ENCODE results near the gene NR2E3.

The NR2E3 gene

DNA sequence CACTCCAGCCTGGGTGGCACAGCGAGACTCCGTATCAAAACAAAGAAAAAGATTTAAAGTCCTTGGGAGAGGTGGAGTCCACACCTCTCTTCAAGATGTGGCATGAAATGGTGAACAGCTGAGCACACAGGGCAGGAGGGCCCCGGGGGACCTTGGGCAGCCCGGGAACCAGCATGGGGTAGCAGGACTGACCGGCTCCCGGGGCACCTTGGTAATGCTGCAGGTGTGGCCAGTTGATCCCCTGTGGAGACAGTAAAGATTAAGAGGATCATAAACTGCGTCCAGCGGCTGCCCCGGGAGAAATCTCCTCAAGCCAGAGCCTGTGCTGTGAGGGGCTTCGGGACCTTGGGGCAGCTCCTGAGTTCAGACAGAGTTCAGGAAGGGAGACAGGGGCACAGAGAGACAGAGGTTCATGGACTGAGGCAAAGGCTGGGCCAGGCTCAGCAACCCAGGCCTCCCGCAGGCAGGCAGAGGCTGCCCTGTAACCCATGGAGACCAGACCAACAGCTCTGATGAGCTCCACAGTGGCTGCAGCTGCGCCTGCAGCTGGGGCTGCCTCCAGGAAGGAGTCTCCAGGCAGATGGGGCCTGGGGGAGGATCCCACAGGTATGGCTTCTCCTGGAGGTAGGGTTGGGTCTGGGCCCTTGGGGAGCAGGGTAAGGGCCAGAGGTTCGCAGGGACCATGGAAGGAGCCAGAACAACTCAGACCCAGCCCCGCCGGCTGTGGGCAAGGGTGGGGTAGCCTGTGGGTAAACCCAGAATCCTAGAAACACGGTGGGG lies at the start of gene NR2E3:
Gene NR2E3 (plus strand): TSS at position 299 of the 780 bp plus-strand sequence. CDS start 190 bp downstream, at position 489.
- Histone ChIP-seq H3K9ac (ENCODE audit: low read length in 2 of 2) (no peak within 1 kb of the TSS), H3K36me3 (ENCODE audit: control insufficient read depth in 2 of 2, insufficient read depth in 2 of 2, low read length in 2 of 2) (no peaks in the 10 kb centered on the region), H3K9me3 (ENCODE audit: control insufficient read depth in 2 of 2, low read length in 2 of 2) (no peaks in the 10 kb centered on the region), H3K4me1 (ENCODE audit: control insufficient read depth, insufficient read depth, low read length) (no peaks in the 10 kb centered on the region), H3K27ac (ENCODE audit: low read length) (no peak within 1 kb of the TSS), H3K27me3 (ENCODE audit: control insufficient read depth in 1 of 2, insufficient read depth in 2 of 2, low read length in 2 of 2) (no peaks in the 10 kb centered on the region), H3K4me3 (ENCODE audit: low read length in 2 of 2) (no peak within 1 kb of the TSS)

DNA sequence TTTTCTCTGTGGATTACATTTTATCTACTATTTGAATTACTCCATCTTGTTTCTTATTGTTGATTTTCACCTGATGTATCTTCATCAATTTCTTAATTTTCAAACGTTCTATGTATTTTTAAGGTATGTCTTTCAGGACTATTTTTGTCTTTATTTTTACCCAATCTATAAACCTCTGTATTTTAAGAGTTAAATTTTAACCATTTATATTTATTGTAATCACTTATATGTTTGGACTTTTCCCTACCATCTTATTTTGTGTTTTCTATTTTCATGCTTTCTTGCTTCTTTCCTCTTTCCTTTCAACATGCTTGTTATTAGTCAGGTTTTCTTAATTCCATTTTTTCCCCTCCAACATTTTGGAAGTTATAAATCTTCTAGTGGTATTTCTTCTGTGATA lies 49.5 kb upstream of the NR2E3 start:
- H3K4me3 ChIP-seq (ENCODE audit: low read length in 2 of 2): no peak overlapping the region
- H3K27me3 ChIP-seq (ENCODE audit: control insufficient read depth in 1 of 2, insufficient read depth in 2 of 2, low read length in 2 of 2): no peaks in the 10 kb centered on the region
- peaks cover 4 to 11% of the 10 kb centered on the region in 2 donors for H3K9me3 ChIP-seq (ENCODE audit: control insufficient read depth in 2 of 2, low read length in 2 of 2)
- H3K4me1 ChIP-seq (ENCODE audit: control insufficient read depth, insufficient read depth, low read length): no peaks in the 10 kb centered on the region
- peaks cover 0 to 4% of the 10 kb centered on the region in 2 donors for H3K36me3 ChIP-seq (ENCODE audit: control insufficient read depth in 2 of 2, insufficient read depth in 2 of 2, low read length in 2 of 2)
- no peak overlapping the region for H3K9ac ChIP-seq (ENCODE audit: low read length in 2 of 2)
- H3K27ac ChIP-seq (ENCODE audit: low read length): no peak overlapping the region

DNA sequence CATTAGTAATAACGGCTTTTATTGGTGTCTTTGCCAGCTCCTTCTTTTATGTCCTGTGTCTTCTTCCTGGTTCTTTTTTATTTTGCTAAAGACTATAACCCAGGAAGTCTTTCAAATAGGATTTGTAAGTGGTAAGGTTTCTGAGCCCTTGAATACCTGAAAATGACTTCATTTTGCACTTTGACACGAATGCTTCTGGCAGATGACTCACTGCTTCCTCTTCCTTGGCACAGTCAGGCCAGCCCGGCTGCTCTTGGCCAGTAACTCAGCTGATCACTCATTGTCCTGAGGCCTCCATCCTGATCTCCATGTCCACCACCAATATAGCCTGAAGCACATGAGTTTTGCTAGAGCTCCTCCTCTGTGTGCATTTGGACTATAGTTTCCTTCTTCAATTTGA lies 48.7 kb upstream of the NR2E3 start:
- Histone ChIP-seq H3K4me3 (ENCODE audit: low read length in 2 of 2) (no peak overlapping the region), H3K4me1 (ENCODE audit: control insufficient read depth, insufficient read depth, low read length) (no peaks in the 10 kb centered on the region), H3K27ac (ENCODE audit: low read length) (no peak overlapping the region), H3K27me3 (ENCODE audit: control insufficient read depth in 1 of 2, insufficient read depth in 2 of 2, low read length in 2 of 2) (no peaks in the 10 kb centered on the region), H3K9ac (ENCODE audit: low read length in 2 of 2) (no peak overlapping the region), H3K36me3 (ENCODE audit: control insufficient read depth in 2 of 2, insufficient read depth in 2 of 2, low read length in 2 of 2) (peaks cover 0 to 4% of the 10 kb centered on the region in 2 donors), H3K9me3 (ENCODE audit: control insufficient read depth in 2 of 2, low read length in 2 of 2) (peaks cover 4 to 11% of the 10 kb centered on the region in 2 donors)

DNA sequence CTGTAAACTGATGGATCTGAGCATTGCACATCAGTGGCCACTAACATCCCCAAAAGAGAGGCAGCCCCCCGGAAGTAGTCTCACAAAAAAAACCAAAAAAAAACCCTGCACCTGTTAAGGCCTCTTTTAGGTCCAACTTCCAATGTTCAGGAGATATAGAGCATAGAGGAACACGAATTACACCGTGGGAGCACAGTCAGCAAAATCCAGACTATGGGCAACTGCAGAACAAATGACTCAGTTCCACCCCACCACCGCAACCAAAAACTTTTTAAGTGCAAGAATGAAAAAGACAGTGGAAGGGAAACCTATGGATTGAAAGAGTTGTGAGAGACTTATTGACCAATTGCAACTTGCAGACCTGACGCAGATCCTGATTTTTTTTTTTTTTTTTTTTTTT lies 42.2 kb upstream of the NR2E3 start:
- Histone ChIP-seq H3K27me3 (ENCODE audit: control insufficient read depth in 1 of 2, insufficient read depth in 2 of 2, low read length in 2 of 2) (no peaks in the 10 kb centered on the region), H3K4me3 (ENCODE audit: low read length in 2 of 2) (no peak overlapping the region), H3K4me1 (ENCODE audit: control insufficient read depth, insufficient read depth, low read length) (no peaks in the 10 kb centered on the region), H3K27ac (ENCODE audit: low read length) (no peak overlapping the region), H3K36me3 (ENCODE audit: control insufficient read depth in 2 of 2, insufficient read depth in 2 of 2, low read length in 2 of 2) (peaks cover 0 to 7% of the 10 kb centered on the region in 2 donors), H3K9me3 (ENCODE audit: control insufficient read depth in 2 of 2, low read length in 2 of 2) (no peaks in the 10 kb centered on the region), H3K9ac (ENCODE audit: low read length in 2 of 2) (no peak overlapping the region)

DNA sequence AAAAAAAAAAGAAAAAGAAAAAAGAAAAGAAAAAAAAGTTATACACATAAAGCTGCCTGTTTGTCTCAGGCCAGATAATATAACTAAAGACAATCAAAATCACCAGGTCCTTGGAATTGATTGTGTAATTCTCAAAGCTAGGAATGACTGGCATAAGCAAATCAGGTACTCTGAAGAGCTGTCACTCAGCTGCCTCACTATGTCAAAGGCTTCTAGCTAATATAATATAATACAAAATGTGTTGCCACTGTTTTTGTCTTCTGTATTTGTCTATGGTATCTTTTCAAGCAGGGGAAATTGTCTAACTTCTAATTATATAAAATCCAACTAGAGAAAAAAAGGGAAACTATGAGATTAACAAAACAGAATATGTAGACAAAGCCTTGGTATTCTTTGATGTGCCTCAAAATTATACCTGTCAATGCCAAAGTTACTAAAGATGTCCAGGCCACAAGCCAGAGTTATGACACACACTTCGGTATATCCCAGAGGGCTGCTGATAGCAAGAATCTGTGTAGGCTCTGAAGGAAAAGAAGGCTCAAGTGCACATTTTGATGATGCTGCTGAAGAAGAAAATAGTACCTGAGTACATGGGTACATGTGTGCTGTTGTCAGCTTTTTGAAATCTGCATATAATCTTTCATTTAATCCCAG lies 37.0 kb upstream of the NR2E3 start:
- no peaks in the 10 kb centered on the region for H3K27me3 ChIP-seq (ENCODE audit: control insufficient read depth in 1 of 2, insufficient read depth in 2 of 2, low read length in 2 of 2)
- H3K36me3 ChIP-seq (ENCODE audit: control insufficient read depth in 2 of 2, insufficient read depth in 2 of 2, low read length in 2 of 2): peaks cover 0 to 3% of the 10 kb centered on the region in 2 donors
- H3K9me3 ChIP-seq (ENCODE audit: control insufficient read depth in 2 of 2, low read length in 2 of 2): no peaks in the 10 kb centered on the region
- no peaks in the 10 kb centered on the region for H3K4me1 ChIP-seq (ENCODE audit: control insufficient read depth, insufficient read depth, low read length)
- H3K27ac ChIP-seq (ENCODE audit: low read length): no peak overlapping the region
- H3K4me3 ChIP-seq (ENCODE audit: low read length in 2 of 2): no peak overlapping the region
- H3K9ac ChIP-seq (ENCODE audit: low read length in 2 of 2): no peak overlapping the region

DNA sequence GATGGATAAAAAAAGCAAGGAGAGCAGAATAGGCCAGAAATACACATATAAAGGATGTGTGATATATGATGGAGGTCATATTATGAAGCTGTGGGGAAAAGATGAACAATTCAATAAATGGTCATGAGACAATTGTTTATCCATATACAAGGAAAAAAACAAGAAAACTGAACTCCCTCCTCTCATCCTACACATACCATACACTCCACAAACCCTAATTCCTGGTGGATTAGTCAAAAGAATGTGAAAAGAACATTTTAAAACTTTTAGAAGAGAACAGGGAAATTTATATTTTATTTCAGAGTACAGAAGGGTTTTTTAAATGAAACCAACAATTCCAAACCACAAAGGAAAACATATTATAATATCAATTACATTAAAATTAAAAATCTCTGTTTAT lies 34.5 kb upstream of the NR2E3 start:
- Histone ChIP-seq H3K9ac (ENCODE audit: low read length in 2 of 2) (no peak overlapping the region), H3K9me3 (ENCODE audit: control insufficient read depth in 2 of 2, low read length in 2 of 2) (no peaks in the 10 kb centered on the region), H3K4me1 (ENCODE audit: control insufficient read depth, insufficient read depth, low read length) (no peaks in the 10 kb centered on the region), H3K4me3 (ENCODE audit: low read length in 2 of 2) (no peak overlapping the region), H3K36me3 (ENCODE audit: control insufficient read depth in 2 of 2, insufficient read depth in 2 of 2, low read length in 2 of 2) (peaks cover 0 to 3% of the 10 kb centered on the region in 2 donors), H3K27ac (ENCODE audit: low read length) (no peak overlapping the region), H3K27me3 (ENCODE audit: control insufficient read depth in 1 of 2, insufficient read depth in 2 of 2, low read length in 2 of 2) (no peaks in the 10 kb centered on the region)

DNA sequence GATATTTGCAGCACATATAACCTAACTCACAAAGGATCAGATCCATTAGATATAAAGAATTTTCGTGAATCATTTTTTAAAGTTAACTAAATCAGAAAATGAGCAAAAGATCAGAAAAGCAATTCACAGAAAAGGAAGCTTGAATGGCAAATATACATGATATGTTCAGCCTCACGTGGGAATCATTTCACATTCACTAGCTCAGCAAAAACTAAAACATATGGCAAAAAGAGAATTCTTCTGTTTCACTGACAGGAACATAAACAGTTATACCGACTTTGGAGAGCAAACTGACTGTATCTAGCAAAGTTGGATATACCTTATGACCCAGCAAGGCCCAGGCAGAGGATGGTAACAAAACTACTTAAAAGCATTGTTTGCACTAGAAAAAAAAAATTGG lies 34.0 kb upstream of the NR2E3 start:
- Histone ChIP-seq H3K9ac (ENCODE audit: low read length in 2 of 2) (no peak overlapping the region), H3K4me1 (ENCODE audit: control insufficient read depth, insufficient read depth, low read length) (no peaks in the 10 kb centered on the region), H3K9me3 (ENCODE audit: control insufficient read depth in 2 of 2, low read length in 2 of 2) (no peaks in the 10 kb centered on the region), H3K27ac (ENCODE audit: low read length) (no peak overlapping the region), H3K4me3 (ENCODE audit: low read length in 2 of 2) (no peak overlapping the region), H3K36me3 (ENCODE audit: control insufficient read depth in 2 of 2, insufficient read depth in 2 of 2, low read length in 2 of 2) (peaks cover 0 to 3% of the 10 kb centered on the region in 2 donors), H3K27me3 (ENCODE audit: control insufficient read depth in 1 of 2, insufficient read depth in 2 of 2, low read length in 2 of 2) (no peaks in the 10 kb centered on the region)

DNA sequence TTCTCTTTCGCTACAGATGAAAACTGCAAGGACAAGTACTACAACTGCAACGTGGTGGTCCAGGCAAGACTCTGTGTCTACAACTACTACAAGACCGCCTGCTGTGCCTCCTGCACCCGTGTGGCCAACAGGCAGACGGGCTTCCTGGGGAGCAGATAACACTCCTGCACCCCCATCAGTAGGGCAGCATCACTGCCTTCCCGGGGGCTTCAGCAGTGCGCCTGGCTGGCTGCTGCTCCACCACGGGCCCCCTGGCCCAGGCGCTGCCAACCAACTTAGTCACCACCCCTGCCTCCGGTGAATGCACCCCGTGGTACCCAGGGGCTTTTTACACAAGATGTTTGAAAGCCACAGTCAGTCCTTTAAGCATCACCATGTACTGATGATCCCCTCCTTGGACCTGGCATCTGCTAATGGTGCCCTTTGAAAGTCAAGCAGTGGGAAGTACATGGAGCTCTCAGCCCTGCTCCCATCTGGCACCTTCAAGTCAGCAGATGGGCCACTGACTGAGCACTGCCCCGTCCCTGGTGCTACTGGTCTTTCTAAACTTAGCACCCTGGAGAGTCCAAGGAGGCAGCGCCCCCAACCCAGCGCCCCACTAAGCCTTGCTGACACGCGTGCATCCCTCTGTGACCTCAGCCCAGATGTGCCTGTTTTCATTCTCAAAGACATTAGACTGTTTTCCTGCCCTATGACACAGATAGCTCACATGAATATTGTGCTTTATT lies 33.0 kb upstream of the NR2E3 start:
- Histone ChIP-seq H3K9me3 (ENCODE audit: control insufficient read depth in 2 of 2, low read length in 2 of 2) (no peaks in the 10 kb centered on the region), H3K4me3 (ENCODE audit: low read length in 2 of 2) (no peak overlapping the region), H3K9ac (ENCODE audit: low read length in 2 of 2) (no peak overlapping the region), H3K36me3 (ENCODE audit: control insufficient read depth in 2 of 2, insufficient read depth in 2 of 2, low read length in 2 of 2) (no peaks in the 10 kb centered on the region), H3K27me3 (ENCODE audit: control insufficient read depth in 1 of 2, insufficient read depth in 2 of 2, low read length in 2 of 2) (no peaks in the 10 kb centered on the region), H3K4me1 (ENCODE audit: control insufficient read depth, insufficient read depth, low read length) (no peaks in the 10 kb centered on the region), H3K27ac (ENCODE audit: low read length) (no peak overlapping the region)

DNA sequence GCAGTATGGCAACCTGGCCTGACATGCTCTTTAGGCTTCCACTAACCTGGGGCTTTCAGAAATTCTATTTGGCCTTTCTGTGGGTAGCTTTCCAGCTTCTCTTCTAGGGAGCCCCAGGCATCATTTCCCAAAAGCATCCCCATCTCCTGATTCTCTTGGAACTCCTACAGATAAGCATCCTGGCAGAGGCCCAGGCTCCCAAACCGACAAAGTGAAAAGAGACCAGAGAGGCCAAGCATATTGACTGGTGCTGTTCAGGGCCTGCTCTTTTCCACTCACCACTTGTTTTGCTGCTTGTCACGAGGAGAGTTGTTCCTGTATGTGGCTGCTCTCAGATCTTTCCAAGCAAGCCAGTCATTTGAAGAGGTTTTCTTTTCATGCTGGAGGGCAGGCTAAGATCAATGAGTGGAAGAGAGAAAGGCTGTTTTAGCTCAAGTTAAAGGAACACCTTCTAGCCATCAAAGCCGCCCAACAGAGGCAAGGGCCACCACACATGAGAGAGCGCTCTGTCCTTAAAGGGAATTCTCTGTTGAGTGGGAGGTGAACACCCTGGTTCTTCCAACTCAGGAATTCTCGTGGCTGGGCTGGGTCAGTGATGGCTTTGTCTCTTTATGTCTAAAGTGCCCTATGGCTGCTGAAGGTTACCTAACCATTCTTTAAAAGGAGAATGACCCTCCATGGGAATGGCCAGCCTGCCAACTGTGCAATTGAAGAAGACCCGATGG lies 31.1 kb upstream of the NR2E3 start:
- H3K27me3 ChIP-seq (ENCODE audit: control insufficient read depth in 1 of 2, insufficient read depth in 2 of 2, low read length in 2 of 2): no peaks in the 10 kb centered on the region
- H3K4me1 ChIP-seq (ENCODE audit: control insufficient read depth, insufficient read depth, low read length): no peaks in the 10 kb centered on the region
- H3K36me3 ChIP-seq (ENCODE audit: control insufficient read depth in 2 of 2, insufficient read depth in 2 of 2, low read length in 2 of 2): no peaks in the 10 kb centered on the region
- no peaks in the 10 kb centered on the region for H3K9me3 ChIP-seq (ENCODE audit: control insufficient read depth in 2 of 2, low read length in 2 of 2)
- H3K4me3 ChIP-seq (ENCODE audit: low read length in 2 of 2): no peak overlapping the region
- no peak overlapping the region for H3K9ac ChIP-seq (ENCODE audit: low read length in 2 of 2)
- no peak overlapping the region for H3K27ac ChIP-seq (ENCODE audit: low read length)

DNA sequence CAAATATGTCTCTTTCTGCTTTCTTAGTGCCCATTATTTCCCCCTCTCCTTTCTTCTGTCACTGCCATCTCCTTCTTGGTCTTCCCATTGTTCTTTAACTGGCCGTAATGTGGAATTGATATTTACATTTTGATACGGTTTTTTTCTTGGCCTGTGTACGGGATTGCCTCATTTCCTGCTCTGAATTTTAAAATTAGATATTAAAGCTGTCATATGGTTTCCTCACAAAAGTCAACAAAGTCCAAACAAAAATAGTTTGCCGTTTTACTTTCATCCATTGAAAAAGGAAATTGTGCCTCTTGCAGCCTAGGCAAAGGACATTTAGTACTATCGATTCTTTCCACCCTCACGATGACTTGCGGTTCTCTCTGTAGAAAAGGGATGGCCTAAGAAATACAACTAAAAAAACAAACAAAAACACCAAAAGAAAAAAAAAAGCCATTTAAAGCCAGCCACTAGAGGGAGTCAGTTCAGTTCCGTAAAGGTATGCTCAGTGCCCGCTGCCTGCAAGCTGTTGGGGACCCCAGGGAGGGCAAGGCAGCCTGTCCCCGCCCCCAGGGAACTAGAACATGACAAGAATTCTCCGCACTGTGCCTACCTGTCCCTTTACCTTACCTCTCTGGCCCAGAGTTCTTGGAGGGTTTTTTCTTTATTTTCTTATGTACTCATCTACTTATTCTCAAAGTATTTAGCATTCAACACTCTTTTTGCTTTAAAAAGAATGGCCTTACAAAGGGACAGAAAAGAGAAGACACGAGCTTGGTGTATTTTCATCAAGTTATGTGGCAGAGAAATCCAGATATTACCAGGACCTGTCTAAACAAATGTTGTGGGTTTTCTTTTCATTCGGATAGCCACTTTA lies 30.0 kb upstream of the NR2E3 start:
- H3K4me1 ChIP-seq (ENCODE audit: control insufficient read depth, insufficient read depth, low read length): no peaks in the 10 kb centered on the region
- no peak overlapping the region for H3K4me3 ChIP-seq (ENCODE audit: low read length in 2 of 2)
- no peak overlapping the region for H3K27ac ChIP-seq (ENCODE audit: low read length)
- H3K9ac ChIP-seq (ENCODE audit: low read length in 2 of 2): no peak overlapping the region
- H3K9me3 ChIP-seq (ENCODE audit: control insufficient read depth in 2 of 2, low read length in 2 of 2): no peaks in the 10 kb centered on the region
- H3K27me3 ChIP-seq (ENCODE audit: control insufficient read depth in 1 of 2, insufficient read depth in 2 of 2, low read length in 2 of 2): peaks cover 0 to 4% of the 10 kb centered on the region in 2 donors
- H3K36me3 ChIP-seq (ENCODE audit: control insufficient read depth in 2 of 2, insufficient read depth in 2 of 2, low read length in 2 of 2): no peaks in the 10 kb centered on the region
